CD4-positive, alpha-beta T cell treated with Interleukin-10 for 1 hour (primary cell): ENCODE data around the gene ZBTB5.
"Not testable (repeated sequence)": the region's sequence is repeated elsewhere in the genome, so short reads cannot be mapped to it uniquely, and the experiment has no call there.

Source experiments
- DNase-seq: peaks from one replicate; pipeline ENCODE4 v3.0.0-alpha.2; 2020

ZBTB5 gene

DNA sequence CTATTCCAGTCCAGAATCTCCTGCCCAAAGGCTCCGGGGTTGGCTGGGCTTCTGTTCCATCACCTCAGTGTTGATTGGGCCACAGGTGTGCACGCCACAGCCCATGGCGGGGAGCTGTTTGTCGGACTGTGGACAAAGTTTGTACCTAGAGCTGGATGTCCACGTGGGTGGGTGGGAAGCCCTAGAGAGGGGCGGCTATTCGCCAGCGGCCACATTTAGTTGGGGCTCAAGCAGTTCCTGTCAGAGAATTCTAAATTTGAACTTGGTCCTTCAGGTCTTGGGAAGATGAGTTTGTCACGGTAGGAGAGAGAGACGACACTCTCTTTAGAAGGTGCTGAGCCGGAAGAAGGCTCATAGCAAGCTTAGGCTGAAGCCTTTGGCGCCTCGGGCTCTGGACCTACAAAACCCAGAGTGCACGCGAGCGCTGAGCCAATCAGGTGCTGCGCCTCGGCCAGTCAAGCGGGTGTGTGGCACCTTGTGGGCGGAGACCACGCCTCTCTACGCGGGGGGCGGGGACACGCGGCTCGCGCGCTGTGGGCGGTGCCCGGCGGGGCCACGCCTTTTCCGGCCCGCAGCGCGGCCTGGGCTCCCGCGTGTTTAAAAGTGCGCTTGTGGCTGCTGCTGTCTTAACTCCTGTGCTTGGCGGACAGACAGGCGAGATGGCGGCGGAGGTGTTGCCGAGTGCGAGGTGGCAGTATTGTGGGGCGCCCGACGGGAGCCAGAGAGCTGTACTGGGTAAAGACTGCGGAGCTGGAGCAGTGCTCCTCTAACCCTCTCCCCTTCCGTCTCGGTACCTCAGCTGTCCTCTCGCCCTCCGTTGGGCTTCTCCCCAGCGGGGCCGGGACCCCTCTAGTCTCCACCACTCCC lies 20.4 kb upstream of the ZBTB5 start, which contains the start of gene POLR1E:
Gene POLR1E (plus strand): TSS at position 560 of the 867 bp plus-strand sequence. CDS start 100 bp downstream, at position 660.
- DNase-seq, result peak; percentile 97

DNA sequence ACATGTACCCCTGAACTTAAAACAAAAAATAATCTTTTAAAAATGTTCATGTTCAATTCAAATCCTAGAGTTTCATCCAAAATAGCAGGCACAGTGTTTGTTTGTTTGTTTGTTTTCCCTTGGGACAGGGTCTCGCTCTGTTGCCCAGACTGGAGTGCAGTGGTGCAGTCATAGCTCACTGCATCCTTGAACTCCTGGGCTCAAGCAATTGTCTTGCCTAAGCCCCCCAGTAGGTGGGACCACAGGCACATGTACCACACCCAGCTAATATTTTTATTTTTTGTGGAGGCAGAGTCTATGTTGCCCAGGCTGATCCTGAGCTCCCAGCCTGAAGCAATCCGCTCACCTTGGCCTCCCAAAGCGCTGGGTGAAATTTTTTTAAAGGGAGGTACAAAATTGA lies 15.5 kb upstream of the ZBTB5 start:
- no peak for DNase-seq

DNA sequence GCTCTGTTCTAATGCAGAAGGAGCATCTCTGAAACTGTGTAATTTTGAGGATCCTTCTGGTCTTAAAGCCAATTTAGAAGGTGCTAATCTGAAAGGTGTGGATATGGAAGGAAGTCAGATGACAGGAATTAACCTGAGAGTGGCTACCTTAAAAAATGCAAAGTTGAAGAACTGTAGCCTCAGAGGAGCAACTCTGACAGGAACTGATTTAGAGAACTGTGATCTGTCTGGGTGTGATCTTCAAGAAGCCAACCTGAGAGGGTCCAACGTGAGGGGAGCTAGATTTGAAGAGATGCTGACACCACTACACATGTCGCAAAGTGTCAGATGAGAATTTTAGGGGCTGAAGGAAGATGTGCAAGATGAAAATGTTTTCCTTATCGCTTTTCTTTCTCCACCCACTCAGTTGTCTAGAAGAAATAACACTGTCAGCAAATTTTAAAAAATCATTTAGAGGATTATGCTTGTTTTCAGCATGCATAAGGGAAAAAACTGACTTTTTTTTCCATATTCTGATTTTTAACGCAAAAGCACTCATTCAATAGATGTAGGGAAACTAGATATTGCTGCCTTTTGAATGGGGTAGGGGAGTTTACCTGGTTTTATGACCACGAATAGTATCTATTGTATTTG lies 12.9 kb upstream of the ZBTB5 start:
- DNase-seq, result not testable (repeated sequence)

DNA sequence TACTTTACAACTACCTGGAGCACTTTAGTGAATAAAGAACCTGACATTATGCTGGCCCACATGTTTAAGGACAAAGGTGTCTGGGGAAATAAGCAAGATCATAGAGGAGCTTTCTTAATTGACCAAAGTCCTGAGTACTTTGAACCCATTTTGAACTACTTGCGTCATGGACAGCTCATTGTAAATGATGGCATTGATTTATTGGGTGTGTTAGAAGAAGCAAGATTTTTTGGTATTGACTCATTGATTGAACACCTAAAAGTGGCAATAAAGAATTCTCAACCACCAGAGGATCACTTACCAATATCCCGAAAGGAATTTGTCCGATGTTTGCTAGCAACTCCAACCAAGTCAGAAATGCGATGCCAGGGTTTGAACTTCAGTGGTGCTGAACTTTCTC lies 12.2 kb upstream of the ZBTB5 start:
- DNase-seq, result not testable (repeated sequence)

DNA sequence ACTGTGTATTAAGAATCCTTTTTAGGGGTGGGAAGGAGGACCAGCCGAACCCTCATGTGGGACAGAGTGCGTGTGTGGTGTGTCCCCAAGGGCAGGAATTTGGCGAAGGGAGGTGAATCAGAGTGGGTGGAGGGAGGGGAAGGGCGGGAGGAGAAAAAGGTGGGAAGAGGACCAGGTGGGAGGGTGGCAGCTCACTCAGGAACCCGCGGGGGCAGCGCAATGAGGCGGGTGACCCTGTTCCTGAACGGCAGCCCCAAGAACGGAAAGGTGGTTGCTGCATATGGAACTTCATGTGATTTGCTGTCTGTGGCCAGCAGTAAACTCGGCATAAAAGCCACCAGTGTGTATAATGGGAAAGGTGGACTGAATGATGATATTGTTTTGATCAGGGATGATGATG lies 11.7 kb upstream of the ZBTB5 start:
- no peak for DNase-seq

DNA sequence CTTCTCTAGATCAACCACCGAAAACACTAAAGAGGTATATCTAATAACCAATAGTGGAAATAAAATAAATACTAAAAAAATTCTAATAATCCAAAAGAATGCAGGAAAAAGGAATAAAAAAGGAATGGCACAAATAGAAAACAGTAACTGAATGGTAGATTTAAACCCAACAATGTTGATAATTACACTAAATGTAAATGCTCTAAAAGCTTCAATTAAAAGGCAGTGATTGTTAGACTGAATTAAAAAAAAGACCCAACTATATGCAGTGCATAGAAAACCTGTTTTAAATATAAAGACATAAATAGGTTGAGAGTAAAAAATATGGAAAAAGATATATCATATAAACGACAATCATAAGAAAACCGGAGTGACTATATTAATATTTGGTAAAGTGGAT lies 9.2 kb upstream of the ZBTB5 start:
- no peak for DNase-seq

DNA sequence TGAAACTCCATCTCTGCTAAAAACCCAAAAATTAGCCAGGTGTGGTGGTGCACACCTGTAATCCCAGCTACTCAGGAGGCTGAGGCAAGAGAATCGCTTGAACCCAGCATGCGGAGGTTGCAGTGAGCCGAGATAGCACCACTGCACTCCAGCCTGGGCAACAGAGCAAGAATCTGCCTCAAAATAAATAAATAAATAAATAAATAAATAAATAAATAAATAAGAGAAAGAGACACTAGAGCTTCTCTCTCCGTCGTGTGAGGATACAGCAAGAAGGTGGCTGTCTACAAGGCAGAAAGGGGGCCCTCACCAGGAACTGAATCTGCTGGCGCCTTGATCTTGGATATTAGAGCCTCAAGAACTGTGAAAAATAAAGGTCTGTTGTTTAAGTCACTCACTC lies 8.7 kb upstream of the ZBTB5 start:
- DNase-seq, result not testable (repeated sequence)

DNA sequence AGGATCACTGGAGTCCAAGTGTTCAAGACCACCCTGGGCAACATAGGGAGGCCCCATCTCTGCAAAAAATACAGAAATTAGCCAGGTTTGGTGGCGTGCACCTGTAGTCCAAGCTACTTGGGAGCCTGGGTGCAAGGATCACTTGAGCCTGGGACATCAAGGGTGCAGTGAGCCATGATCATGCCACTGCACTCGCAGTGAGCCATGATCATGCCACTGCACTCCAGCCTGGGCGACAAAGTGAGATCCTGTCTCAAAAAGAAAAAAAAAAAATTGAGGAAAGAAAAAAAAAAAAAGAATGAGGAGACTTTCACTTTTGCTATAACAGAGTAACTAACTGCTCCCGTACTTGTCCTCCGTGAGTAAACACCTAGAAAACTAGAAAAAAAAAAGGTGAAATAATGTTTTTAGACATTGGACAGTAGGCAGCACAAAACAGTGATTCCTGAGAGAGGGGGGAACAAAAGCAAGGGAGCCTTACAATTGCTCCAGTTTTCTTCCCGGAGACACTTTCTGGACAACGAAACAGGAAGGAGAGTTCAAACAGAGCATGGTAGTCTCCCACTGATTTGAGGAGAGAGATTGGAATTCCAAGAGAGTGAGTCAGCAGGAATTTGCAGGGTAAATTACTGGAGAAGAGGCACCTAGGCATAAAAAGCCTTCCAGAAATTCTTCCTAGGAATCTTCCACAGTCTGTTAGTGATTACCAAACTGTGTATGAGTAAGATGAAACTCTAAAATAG lies 6.9 kb upstream of the ZBTB5 start:
- DNase-seq, result no peak

DNA sequence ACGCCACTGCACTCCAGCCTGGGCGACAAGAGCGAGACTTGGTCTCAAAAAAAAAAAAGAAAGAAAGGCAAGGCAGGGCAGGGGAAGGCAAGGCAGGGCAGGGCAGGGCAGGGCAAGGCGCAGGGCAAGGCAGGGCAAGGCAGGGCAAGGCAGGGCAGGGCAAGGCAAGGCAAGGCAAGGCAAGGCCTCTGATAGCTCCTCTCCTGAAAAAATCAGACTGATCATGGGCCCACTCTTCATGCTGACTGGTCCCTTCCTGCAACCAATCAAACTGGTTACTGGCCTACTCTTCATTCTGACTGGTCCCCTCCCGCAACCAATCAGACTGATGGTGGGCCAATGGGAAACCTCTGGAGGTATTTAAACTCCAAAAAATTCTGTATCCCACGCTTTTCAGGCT lies 3.4 kb upstream of the ZBTB5 start:
- DNase-seq, result no peak

DNA sequence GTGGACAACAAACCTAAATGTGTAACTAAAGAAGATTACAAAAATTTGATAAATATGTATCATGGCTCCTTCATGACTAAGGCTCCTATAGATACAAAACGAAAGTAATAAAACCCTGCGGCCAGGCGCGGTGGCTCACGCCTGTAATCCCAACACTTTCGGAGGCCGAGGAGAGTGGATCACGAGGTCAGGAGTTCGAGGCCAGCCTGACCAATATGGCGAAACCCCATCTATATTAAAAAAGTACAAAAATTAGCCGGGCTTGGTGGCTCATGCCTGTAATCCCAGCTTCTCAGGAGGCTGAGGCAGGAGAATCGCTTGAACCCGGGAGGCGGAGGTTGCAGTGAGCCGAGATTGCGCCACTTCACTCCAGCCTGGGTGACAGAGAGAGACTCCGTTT lies 2.3 kb upstream of the ZBTB5 start:
- DNase-seq, result not testable (repeated sequence)

DNA sequence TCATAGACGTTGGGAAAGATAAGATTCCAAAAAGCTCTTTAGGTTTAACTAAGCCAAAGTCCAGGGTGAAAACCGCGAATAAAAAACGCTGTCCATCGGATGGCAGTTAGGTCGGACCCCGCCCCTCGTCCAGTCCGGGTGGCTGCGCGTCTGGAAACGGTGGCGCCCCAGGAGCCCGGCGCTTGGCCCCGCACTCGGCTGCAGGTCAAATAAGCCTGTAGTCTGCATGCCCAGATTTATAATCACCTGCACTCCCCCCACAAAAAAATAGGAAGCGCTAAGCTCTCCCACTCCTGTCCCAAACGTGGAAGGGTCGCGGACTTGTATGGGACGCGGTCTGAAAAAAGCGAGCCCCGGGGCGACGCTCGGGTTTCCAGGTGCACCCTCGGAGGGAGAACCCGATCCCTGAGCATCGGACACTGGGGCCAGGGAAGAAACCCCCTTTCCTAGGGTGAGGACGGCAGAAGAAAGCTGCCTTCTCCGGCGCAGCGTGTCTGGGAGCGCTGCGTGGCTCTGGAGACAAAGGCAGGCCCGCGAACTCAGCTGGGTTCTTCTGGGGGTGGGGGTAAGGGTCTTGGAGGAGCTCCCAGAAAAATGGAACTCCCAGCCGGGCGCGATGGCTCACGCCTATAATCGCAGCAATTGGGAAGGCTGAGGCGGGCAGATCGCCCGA lies 923 bp upstream of the ZBTB5 start:
- DNase-seq, result peak; percentile 23

DNA sequence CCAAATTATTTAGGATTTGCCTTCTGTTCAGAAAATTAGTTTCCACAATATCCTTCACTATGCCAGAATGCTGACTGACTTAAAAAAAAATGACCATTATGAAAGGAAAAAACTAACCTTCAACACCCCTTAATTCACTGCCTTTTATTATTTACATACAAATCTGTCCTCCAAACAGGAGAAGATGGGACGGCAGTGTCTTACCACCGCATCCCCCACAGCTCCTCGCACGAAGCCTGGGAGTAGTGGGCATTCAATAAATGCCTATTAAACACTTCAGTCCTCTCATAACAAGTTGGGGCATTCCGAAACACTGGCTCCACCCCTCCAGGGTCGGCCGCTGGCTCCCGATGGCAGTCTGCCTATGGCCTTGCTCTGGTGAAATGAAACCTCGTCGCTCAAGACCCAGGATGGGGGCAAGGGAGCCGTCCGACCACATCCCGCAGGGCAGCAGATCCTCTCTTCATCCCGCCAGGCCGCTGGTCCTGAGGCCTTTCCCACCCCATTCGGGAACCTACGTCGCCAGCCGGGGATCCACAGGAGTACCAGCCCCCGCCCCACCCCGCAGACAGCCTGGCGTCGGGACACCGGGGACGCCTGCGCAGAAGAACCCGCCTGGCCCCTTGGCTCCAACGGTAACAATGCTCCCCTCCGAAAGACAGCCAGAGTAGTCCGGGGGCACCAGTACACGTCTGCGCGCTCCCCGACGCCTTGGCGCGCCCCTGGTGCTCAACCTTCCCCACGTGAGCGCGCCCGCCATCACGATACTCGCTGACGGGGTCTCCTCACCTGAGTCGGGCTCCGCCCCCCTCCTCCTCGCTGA lies 613 bp downstream of the ZBTB5 start:
- DNase-seq, result peak; percentile 78

DNA sequence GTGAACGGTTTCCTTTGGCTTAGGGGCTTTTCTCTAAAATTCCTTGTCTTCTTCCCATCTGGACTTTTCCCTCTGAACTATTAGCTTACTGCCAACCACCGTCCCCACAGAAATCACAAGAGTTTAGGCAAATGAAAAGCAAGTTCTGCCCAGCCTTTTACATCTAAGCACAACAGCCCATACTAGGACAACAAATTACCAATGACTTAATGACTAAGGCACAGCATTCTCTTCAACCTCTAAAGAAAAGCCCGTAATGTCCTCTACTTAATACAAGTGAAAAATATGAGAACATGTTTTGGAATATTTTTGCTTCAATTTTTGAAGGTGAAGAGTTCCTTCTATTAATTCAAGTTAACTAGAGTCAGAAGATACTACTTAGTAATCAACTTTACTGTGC lies 1.2 kb downstream of the ZBTB5 start:
- DNase-seq, result no peak

DNA sequence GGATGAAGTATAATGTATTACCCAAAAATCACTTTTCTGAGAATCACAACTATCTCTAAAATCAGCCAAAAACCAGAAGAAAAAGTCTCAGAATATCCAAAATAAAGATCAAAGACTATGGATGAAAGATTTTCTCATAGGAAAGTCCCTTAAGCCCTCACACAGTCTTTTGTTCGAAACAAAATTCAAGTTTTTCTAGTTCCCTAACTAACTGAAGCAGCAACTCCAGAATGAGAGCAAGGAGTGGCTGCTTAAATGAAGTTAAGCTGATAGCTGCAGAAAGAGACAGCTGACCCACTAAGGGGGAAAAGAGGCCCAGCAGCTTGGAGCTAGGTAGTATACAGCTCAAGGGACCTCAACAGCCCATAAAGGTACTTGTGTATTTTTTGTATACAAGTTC lies 8.4 kb downstream of the ZBTB5 start:
- DNase-seq, result no peak

DNA sequence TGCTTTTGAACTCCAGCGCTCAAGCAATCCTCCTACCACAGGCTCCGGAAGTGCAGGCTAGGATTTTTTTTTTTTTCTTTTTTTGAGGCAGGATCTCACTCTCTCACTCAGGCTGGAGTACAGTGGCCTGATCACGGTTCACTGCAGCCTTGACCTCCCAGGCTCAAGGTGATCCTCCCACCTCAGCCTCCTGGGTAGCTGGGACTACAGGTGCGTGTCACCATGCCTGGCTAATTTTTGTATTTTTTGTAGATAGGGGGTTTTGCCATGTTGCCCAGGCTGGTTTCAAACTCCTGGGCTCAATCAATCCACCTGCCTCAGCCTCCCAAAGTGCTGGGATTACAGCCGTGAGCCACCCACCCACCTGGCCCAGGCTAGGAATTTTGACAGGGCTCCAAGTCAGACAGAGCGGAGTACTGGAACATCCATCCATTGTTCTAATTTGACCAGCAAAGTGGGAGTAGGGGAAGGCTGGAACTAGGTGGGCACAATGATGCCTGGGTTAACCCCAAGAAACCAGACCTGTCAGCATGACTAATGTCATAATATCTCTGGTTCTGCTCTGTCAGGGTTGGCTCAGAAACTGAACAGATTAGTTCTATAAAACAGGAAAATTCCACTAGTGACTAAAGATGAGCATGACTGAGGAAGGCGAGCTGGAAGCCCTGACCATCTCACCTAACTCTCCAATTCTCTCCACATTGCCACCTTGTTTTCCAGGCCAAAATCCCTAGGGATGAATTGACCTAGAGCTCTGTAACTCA lies 9.2 kb downstream of the ZBTB5 start:
- no peak for DNase-seq

DNA sequence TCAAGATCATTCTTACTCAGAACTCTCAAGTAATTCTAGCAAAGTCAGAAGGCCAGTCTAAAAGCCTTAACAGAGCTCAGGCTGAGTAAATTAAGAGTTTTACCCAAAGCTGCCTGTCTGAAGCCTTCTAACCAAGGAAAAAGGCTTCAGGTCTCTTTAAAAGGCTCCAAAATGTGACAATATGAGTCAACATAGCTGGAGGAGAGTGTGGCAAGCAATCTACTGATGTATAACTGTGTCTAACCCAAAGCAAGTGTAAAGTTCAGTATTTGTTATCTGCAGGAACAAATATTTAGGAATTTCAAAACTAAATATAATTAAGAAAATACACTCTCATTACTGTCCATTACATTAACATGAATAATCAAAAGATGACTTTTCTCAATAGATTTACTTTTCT lies 11.0 kb downstream of the ZBTB5 start:
- no peak for DNase-seq

DNA sequence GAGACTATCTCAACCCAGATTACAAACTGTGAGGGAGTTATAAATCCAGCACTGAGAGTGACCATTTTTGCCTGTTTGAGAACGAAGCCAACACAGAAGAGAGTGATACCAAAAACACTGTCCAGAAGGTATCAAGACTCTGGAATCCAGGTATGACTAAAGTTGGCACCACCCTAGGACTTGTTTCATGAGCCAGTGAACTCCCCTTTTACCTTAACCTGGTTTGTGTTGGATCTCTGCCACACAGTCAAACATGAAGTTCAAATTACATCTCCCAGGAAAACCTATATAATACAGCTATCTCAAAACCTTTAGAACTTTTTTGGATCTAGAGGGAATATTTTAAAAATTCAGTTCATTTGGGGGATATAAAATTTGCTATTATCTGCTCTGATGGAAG lies 11.4 kb downstream of the ZBTB5 start:
- no peak for DNase-seq

DNA sequence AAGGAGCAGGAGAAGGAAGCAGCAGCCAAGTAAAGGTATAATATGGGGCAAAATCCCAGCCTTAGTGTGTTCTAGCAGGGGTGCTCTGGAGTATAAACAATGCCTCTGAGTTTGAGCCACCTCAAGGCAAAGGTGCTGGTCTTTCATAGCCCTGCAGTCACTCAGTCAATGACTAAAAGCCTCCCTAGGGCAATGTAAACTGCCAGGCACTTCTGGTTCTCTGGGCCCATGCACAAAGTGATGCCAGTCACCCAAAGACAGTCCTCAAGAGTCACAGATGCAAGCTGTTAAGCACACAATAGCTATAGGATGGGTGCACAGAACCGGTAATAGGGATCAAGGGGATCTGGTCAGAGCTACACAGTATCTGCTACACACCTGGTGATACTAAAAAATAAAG lies 12.6 kb downstream of the ZBTB5 start:
- no peak for DNase-seq

DNA sequence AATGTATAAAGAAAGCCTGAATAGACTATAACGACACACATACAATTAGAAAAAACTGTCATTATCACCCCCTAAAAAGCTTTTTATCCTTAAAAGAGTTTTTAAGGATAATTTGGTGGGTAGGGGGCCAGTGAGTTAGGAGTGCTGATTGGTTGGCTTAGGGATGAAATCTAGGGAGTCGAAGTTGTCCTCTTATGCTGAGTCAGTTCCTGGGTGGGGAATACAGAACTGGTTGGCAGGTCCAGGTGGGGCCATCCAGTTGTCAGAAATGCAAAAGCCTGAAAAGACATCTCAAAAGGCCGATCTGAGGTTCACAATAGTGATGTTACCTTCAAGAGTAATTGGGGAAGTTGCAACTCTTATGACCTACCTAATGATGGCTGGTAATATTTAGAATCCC lies 13.6 kb downstream of the ZBTB5 start:
- DNase-seq, result no peak

DNA sequence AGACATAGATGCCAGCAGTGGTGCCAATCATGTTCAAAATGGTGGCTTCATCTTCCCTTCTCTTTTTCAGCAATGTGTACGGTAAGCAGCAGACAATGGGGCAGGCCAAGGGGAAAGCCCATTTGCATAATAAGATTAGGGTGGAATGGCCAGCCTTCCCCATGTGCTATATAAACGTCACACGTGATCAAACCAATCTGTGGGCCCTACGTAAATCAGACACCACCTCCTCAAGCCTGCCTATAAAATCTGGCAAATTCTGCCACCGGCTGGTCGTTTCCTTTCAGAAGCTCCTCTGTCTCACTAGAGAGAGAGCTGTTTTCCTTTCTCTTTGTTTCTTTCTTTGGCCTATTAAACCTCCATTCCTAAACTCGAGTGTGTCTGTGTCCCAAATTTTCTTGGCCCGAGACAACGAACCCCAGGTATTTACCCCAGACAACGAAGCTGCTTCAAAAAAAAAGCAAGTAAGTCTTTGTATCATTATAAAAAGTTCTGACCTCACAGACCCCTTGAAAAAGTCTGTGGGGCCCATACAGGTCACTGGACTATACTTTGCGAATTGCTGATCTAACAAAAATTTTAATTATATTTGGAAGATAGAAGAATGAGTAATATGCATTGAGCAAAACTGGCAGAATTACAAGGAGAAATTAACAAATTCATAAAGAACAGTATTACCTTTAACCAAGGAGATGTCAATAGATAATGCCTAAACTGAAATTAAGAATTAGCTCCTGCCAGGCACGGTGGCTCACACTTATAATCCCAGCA lies 15.2 kb downstream of the ZBTB5 start:
- no peak for DNase-seq

DNA sequence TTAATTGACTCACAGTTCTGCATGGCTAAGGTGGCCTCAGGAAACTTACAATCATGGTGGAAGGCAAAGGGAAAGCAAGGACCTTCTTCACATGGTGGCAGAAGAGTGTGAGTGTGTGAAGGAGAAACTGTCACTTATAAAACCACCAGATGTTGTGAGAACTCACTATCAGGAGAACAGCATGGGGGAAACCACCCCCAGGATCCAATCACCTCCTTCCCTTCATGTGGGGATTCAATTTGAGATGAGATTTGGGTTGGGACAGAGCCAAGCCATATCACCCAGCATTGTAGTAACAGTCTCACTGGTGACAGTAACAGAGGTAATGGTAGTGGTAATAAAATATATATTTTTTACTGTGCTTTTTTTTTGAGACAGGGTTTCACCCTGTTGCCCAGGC lies 18.1 kb downstream of the ZBTB5 start:
- DNase-seq, result no peak
